Hepatocyte (in vitro differentiated cells): ENCODE data around the gene NOP14. TPM values are rescaled to one million over a fixed set of nuclear protein-coding genes. Genes with fewer than 3 reads are reported as not detected.

ENCODE experiments used
- DNase-seq: peaks from one replicate; pipeline ENCODE4 v3.0.0-alpha.2; 2016; ENCODE audit warnings: low spot score
- H2AFZ ChIP-seq: fragments of 200-600 bp; sonication (generic); 2 replicates; pipeline ENCODE4 v1.6.0; 2016; ENCODE audit warnings: antibody characterized with exemption, mild to moderate bottlenecking
- H3K27ac ChIP-seq: fragments of 200-600 bp; sonication (generic); 2 replicates; pipeline ENCODE4 v1.5.1; 2016; ENCODE audit warnings: mild to moderate bottlenecking
- H3K27me3 ChIP-seq: fragments of 200-600 bp; sonication (generic); 2 replicates; pipeline ENCODE4 v1.6.1; 2016
- H3K36me3 ChIP-seq: fragments of 200-600 bp; sonication (generic); replicated peaks from 2 replicates; pipeline ENCODE4 v1.5.1; 2016; ENCODE audit warnings: low read depth; ENCODE audit not compliant: insufficient read depth
- H3K4me1 ChIP-seq: fragments of 200-600 bp; sonication (generic); 2 replicates; pipeline ENCODE4 v1.5.1; 2016; ENCODE audit warnings: mild to moderate bottlenecking, moderate library complexity; ENCODE audit not compliant: insufficient read depth
- H3K4me2 ChIP-seq: fragments of 200-600 bp; sonication (generic); 2 replicates; pipeline ENCODE4 v1.6.0; 2016
- H3K4me3 ChIP-seq: fragments of 200-600 bp; sonication (generic); 2 replicates; pipeline ENCODE4 v1.5.1; 2016; ENCODE audit warnings: mild to moderate bottlenecking
- H3K79me2 ChIP-seq: fragments of 200-600 bp; sonication (generic); 2 replicates; pipeline ENCODE4 v1.6.0; 2017; ENCODE audit warnings: mild to moderate bottlenecking
- H3K9me2 ChIP-seq: fragments of 200-600 bp; sonication (generic); replicated peaks from 2 replicates; pipeline ENCODE4 v1.6.0; 2017; ENCODE audit warnings: mild to moderate bottlenecking; ENCODE audit not compliant: insufficient read depth
- H3K9me3 ChIP-seq: fragments of 200-600 bp; sonication (generic); 2 replicates; pipeline ENCODE4 v1.5.1; 2016; ENCODE audit warnings: low read depth, mild to moderate bottlenecking
- H4K20me1 ChIP-seq: fragments of 200-600 bp; sonication (generic); 2 replicates; pipeline ENCODE4 v1.6.0; 2016; ENCODE audit warnings: mild to moderate bottlenecking; ENCODE audit not compliant: insufficient read depth, poor library complexity, severe bottlenecking
- EZH2 ChIP-seq: fragments of 200-600 bp; sonication (generic); IDR thresholded peaks from 2 replicates; pipeline ENCODE4 v1.6.1; 2016; ENCODE audit warnings: antibody characterized with exemption, mild to moderate bottlenecking, borderline replicate concordance
- EZH2phosphoT487 ChIP-seq: fragments of 200-600 bp; sonication (generic); IDR thresholded peaks from one replicate; pipeline ENCODE4 v1.6.1; 2018; ENCODE audit warnings: antibody characterized with exemption, mild to moderate bottlenecking, low read depth, moderate library complexity; ENCODE audit not compliant: unreplicated experiment, severe bottlenecking
- WGBS: methylation state at CpG from one replicate; pipeline ENCODE4 v1.1.6; 2016; ENCODE audit warnings: low lambda C conversion rate; ENCODE audit errors: missing lambda C conversion rate; 5-methylcytosine and 5-hydroxymethylcytosine counted together
- polyA plus RNA-seq: library from polyadenylated mRNA; unstranded; fragments of >200 nt; fragmentation: Nextera tagmentation; extraction: Ambion mirVana; gene quantifications from 2 replicates; pipeline ENCODE4 v1.2.1, GENCODE V29; 2016
- total RNA-seq: library from RNA; depleted of rRNA; stranded (reverse); fragments of >200 nt; gene quantifications from 2 replicates; pipeline ENCODE4 v1.2.3, GENCODE V29; 2014
- TF ChIP-seq, protein P1 (sequence below): fragments of 200-600 bp; sonication (generic); IDR thresholded peaks from 2 replicates; pipeline ENCODE4 v1.5.1; 2016; ENCODE audit warnings: antibody characterized with exemption, mild to moderate bottlenecking; ENCODE audit not compliant: poor library complexity

The NOP14 gene
- total and polyA plus RNA-seq, 2 experiments from 2014 or later, result 18.8 to 22.7 TPM

DNA sequence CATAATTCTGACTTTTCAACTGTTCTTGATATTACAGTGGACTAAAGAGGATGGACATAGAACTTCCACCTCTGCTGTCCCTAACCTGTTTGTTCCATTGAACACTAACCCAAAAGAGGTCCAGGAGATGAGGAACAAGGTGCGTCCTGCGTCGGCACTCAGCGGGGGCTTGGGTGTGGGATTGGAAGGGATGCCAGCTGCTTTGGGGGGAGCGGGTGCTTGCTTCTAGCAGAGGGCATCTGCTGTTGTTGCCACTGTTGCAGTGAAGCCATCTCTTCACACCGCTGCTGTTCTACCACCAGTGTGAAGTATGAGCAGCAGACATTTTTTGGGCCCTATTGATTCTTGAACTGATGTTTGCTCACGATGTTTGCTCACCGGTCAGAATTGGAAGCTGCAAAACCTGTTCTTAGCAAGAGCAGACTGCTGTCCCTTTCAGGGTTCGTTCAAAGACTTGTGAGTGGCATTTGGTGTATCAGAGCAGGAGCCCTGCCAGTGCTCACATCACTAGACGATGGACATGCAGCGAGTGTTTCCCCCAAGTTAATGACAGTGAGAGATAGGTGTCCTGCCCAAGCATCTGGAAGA is 55.4 kb downstream of the NOP14 start:
- H2AFZ ChIP-seq, result no peak overlapping the region
- H3K27ac ChIP-seq, result no peak overlapping the region
- TF ChIP-seq EZH2phosphoT487 (no peak), EZH2 (no peak)
- TF ChIP-seq, protein P1, sequence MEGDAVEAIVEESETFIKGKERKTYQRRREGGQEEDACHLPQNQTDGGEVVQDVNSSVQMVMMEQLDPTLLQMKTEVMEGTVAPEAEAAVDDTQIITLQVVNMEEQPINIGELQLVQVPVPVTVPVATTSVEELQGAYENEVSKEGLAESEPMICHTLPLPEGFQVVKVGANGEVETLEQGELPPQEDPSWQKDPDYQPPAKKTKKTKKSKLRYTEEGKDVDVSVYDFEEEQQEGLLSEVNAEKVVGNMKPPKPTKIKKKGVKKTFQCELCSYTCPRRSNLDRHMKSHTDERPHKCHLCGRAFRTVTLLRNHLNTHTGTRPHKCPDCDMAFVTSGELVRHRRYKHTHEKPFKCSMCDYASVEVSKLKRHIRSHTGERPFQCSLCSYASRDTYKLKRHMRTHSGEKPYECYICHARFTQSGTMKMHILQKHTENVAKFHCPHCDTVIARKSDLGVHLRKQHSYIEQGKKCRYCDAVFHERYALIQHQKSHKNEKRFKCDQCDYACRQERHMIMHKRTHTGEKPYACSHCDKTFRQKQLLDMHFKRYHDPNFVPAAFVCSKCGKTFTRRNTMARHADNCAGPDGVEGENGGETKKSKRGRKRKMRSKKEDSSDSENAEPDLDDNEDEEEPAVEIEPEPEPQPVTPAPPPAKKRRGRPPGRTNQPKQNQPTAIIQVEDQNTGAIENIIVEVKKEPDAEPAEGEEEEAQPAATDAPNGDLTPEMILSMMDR, result no peak
- H3K9me3 ChIP-seq, result no peaks in the 10 kb centered on the region
- H3K79me2 ChIP-seq, result peaks cover 12% of the 10 kb centered on the region
- peaks cover 10% of the 10 kb centered on the region for H3K36me3 ChIP-seq
- H3K4me1 ChIP-seq, result peaks cover 3% of the 10 kb centered on the region
- no peaks in the 10 kb centered on the region for H3K9me2 ChIP-seq
- H4K20me1 ChIP-seq, result no peaks in the 10 kb centered on the region
- H3K4me2 ChIP-seq, result no peak overlapping the region
- DNase-seq, result peak; percentile 34
- no peak overlapping the region for H3K4me3 ChIP-seq
- WGBS, result 69% methylated on average over 11 of the region's 11 CpGs
- no peaks in the 10 kb centered on the region for H3K27me3 ChIP-seq

DNA sequence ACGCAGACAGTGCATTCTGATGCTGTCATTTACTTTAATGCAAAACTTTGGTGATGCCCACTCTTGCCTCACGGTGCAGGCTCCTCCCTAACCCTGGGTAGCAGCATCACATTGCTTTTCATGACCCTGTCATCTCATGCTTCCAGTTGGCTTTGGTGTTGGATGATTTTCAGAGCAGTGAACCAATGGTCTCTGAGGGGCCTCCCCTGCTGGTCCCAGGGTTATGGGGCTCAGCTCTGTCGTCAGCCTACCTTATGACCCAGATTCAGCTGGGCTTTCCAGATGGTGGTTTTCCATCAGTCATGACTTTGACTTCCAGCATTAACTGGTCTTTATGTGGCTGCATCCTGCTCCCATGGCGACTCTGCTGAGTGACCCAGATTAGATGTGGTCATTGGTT is 56.0 kb downstream of the NOP14 start:
- DNase-seq, result no peak
- WGBS, result 96% methylated on average over 4 of the region's 4 CpGs
- peaks cover 6% of the 10 kb centered on the region for H3K79me2 ChIP-seq
- H3K4me2 ChIP-seq, result no peak overlapping the region
- H3K36me3 ChIP-seq, result peaks cover 10% of the 10 kb centered on the region
- H2AFZ ChIP-seq, result no peak overlapping the region
- no peaks in the 10 kb centered on the region for H3K9me3 ChIP-seq
- no peak for TF ChIP-seq EZH2
- no peak for TF ChIP-seq EZH2phosphoT487
- TF ChIP-seq, protein P1, result no peak
- H3K27ac ChIP-seq, result no peak overlapping the region
- H4K20me1 ChIP-seq, result no peaks in the 10 kb centered on the region
- H3K9me2 ChIP-seq, result no peaks in the 10 kb centered on the region
- H3K27me3 ChIP-seq, result no peaks in the 10 kb centered on the region
- no peak overlapping the region for H3K4me3 ChIP-seq
- peaks cover 3% of the 10 kb centered on the region for H3K4me1 ChIP-seq

DNA sequence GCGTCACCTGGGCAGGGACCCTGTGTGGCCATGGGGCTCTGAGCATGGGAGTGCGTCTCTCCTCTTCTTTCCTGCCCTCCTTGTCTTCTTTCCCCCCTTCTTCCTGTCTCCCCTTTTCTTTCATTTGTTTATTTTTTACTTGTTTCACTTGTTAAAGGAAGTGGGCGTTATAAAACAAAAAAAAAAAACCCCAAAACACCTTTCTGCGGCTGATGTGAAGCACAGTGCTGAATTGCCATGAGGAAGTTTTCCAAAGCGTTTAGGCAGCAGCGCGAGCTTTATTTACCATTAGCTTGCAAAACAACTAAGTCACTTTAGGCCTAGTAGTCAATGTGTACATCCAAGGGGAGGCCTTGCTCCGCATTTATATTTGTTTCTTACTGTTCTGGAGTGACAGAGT is 57.0 kb downstream of the NOP14 start:
- 85% methylated on average over 8 of the region's 8 CpGs for WGBS
- H4K20me1 ChIP-seq, result no peaks in the 10 kb centered on the region
- no peak overlapping the region for H2AFZ ChIP-seq

More for the DNA sequence above, 57.0 kb downstream of the NOP14 start:
- Histone ChIP-seq H3K4me1 (peaks cover 3% of the 10 kb centered on the region), H3K4me2 (no peak overlapping the region), H3K27ac (no peak overlapping the region), H3K9me2 (no peaks in the 10 kb centered on the region), H3K9me3 (no peaks in the 10 kb centered on the region), H3K36me3 (peaks cover 10% of the 10 kb centered on the region), H3K27me3 (no peaks in the 10 kb centered on the region), H3K79me2 (peaks cover 3% of the 10 kb centered on the region), H3K4me3 (no peak overlapping the region)
- TF ChIP-seq EZH2phosphoT487 (no peak), EZH2 (no peak)
- TF ChIP-seq, protein P1, result no peak
- DNase-seq, result no peak
